K562 (cell line): ENCODE data around the gene PFN3. TPM values are rescaled to one million over a fixed set of nuclear protein-coding genes. Genes with fewer than 3 reads are reported as not detected.
A peak's percentile ranks its signal among the peaks of the same experiment; 100 is the strongest.

Source experiments
- ELF1 ChIP-seq: fragments of 200-800 bp; sonication (Bioruptor generic); IDR thresholded peaks from 2 replicates; pipeline ENCODE4 v1.6.1; 2016; ENCODE audit warnings: missing genetic modification characterization, missing compliant biosample characterization
- GTF2A2 ChIP-seq: IDR thresholded peaks from 2 replicates; pipeline ENCODE4 v1.6.1; 2016; ENCODE audit warnings: mild to moderate bottlenecking, missing genetic modification characterization, missing compliant biosample characterization
- KDM1A ChIP-seq, 2 experiments: fragments of 450-650 bp; IDR thresholded peaks; 2 replicates each; pipeline ENCODE4 v1.6.1; 2016; ENCODE audit warnings: mild to moderate bottlenecking in 2 of 2
- LCOR ChIP-seq: sonication (generic); formaldehyde crosslinking; IDR thresholded peaks from 2 replicates; pipeline ENCODE4 v1.8.0; 2022; ENCODE audit warnings: mild to moderate bottlenecking, missing genetic modification reagents
- MTA1 ChIP-seq: fragments of 450-650 bp; IDR thresholded peaks from 2 replicates; pipeline ENCODE4 v1.6.1; 2017; ENCODE audit warnings: borderline replicate concordance
- NR2F6 ChIP-seq: fragments of 450-650 bp; formaldehyde crosslinking; IDR thresholded peaks from 2 replicates; pipeline ENCODE4 v1.4.0; 2020; ENCODE audit warnings: mild to moderate bottlenecking
- RFX7 ChIP-seq: fragments of 250-450 bp; sonication (Bioruptor Pico); IDR thresholded peaks from 2 replicates; pipeline ENCODE4 v1.5.1; 2021; ENCODE audit warnings: mild to moderate bottlenecking
- ZNF263 ChIP-seq: sonication (generic); formaldehyde crosslinking; IDR thresholded peaks from 2 replicates; pipeline ENCODE4 v1.8.0; 2022; ENCODE audit warnings: mild to moderate bottlenecking, missing genetic modification reagents, borderline replicate concordance
- ZNF668 ChIP-seq: fragments of 250-450 bp; sonication (Bioruptor Pico); IDR thresholded peaks from 2 replicates; pipeline ENCODE4 v1.8.0; 2022; ENCODE audit warnings: mild to moderate bottlenecking, inconsistent platforms
- ZSCAN29 ChIP-seq: fragments of 450-650 bp; IDR thresholded peaks from 2 replicates; pipeline ENCODE4 v1.6.1; 2017
- polyA plus RNA-seq, 8 experiments: library from polyadenylated mRNA; depleted of rRNA in 4 of 8; stranded (reverse) in 5 of 8; unstranded in 3 of 8; fragments of >200 nt; fragmentation: Nextera tagmentation in 2 of 8; fragmentation: Illumina TruSeq in 1 of 8; extraction: Ambion mirVana in 2 of 8; extraction: Trizol in 1 of 8; gene quantifications; 2 replicates each; pipeline versions ENCODE4 v1.2.1 to v1.2.3, GENCODE V29; 2011 to 2014; ENCODE audit warnings: inconsistent platforms in 1 of 8, missing spikeins in 1 of 8
- total RNA-seq, 7 experiments: library from RNA; depleted of rRNA in 6 of 7; stranded (reverse); fragments of >200 nt in 6 of 7; fragmentation: Illumina TruSeq in 2 of 7; extraction: Trizol in 2 of 7; gene quantifications; 2 replicates each; pipeline versions ENCODE4 v1.2.1 to v1.2.3, GENCODE V29; 2011 to 2021; ENCODE audit warnings: low replicate concordance in 1 of 7
- TF ChIP-seq, protein P1 (sequence below): fragments of 250-450 bp; sonication (Bioruptor Pico); IDR thresholded peaks from 2 replicates; pipeline ENCODE4 v1.4.0; 2020; ENCODE audit warnings: borderline replicate concordance
- TF ChIP-seq, protein P2 (sequence below): fragments of 250-450 bp; sonication (Bioruptor Pico); IDR thresholded peaks from 2 replicates; pipeline ENCODE4 v1.5.0; 2021; ENCODE audit warnings: mild to moderate bottlenecking, moderate library complexity
- TF ChIP-seq, protein P3 (sequence below): fragments of 450-650 bp; IDR thresholded peaks from 2 replicates; pipeline ENCODE4 v1.6.1; 2016; ENCODE audit warnings: antibody characterized with exemption
- TF ChIP-seq, protein P4 (sequence below): conservative IDR thresholded peaks from 2 replicates; pipeline ENCODE4 v1.6.1; 2011; ENCODE audit warnings: low read depth, mild to moderate bottlenecking, low read length; ENCODE audit not compliant: control insufficient read depth
- TF ChIP-seq, protein P5 (sequence below): sonication (generic); formaldehyde crosslinking; IDR thresholded peaks from 2 replicates; pipeline ENCODE4 v1.8.0; 2022; ENCODE audit warnings: missing genetic modification reagents, mild to moderate bottlenecking, borderline replicate concordance

The PFN3 gene
- total and polyA plus RNA-seq, 9 of the 15 experiments (the other 6 are each of a cell fraction or from before 2014, with no cell fraction given), result not detected

DNA sequence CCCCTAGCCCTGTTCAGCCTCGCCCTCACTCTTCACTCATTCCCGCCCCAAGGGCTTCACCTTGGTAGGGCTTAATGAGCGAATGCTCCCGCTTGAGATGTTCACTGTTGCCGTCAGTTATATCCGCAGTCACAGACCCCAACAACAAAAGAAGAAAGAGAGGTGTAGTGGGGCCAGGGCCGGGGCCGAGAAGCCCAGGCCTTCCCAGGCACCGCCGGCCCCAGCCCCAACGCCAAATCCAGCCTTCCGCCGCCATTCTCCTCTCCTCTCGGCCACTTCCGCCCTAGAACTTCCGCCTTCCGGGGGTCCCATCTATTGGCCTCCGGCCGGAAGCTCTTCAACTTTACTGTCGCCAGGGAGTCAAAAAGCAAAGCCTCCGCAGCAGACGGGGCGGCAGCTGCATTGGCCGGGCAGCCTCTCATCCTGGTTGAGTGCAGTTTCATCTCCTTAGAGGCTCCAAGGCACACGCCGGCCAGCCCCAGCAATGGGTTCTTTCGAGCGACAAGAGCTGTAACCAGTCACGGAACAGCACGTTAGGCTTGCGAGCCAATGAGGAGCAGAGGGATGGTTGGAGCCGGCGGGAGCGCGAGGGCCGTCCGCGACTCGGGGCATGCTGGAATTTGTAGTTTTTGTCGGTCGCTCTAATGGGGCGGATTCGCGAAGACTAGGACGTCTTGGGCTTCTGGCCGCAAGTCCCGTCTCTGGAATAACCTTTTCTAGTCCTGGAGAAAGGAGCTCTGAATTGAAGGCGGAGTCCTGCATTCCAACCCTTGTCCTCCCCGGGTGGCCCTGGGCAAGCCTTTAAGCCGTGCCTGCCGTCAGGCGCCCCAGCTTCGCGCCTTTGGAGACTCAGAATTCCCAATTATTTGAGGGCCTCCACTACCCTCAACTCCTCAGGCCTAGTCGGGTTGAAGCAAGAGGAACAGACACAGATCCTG, 48.8 kb downstream of the PFN3 start, which contains the start of gene LMAN2 (continued):
- TF ChIP-seq ZNF263 (CRISPR knock-in tag) (peak; percentile 45; the same call in 1 of the 2 replicates), GTF2A2 (no peak), ZNF668 (CRISPR knock-in tag) (no peak), ELF1 (peak; percentile 100), ZSCAN29 (0 out of 2 replicates have a peak, but pooled peaks have one; percentile 21), MTA1 (peak; percentile 45; the same call in 1 of the 2 replicates), KDM1A (IDR thresholded peaks at IDR 0.05) (no peak), RFX7 (no peak), NR2F6 (CRISPR knock-in tag) (no peak), LCOR (CRISPR knock-in tag) (0 out of 2 replicates have a peak, but pooled peaks have one; percentile 91)
- TF ChIP-seq, protein P1, sequence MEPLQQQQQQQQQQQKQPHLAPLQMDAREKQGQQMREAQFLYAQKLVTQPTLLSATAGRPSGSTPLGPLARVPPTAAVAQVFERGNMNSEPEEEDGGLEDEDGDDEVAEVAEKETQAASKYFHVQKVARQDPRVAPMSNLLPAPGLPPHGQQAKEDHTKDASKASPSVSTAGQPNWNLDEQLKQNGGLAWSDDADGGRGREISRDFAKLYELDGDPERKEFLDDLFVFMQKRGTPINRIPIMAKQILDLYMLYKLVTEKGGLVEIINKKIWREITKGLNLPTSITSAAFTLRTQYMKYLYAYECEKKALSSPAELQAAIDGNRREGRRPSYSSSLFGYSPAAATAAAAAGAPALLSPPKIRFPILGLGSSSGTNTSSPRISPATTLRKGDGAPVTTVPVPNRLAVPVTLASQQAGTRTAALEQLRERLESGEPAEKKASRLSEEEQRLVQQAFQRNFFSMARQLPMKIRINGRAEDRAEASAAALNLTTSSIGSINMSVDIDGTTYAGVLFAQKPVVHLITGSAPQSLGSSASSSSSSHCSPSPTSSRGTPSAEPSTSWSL (CRISPR knock-in tag), result no peak
- TF ChIP-seq, protein P2, sequence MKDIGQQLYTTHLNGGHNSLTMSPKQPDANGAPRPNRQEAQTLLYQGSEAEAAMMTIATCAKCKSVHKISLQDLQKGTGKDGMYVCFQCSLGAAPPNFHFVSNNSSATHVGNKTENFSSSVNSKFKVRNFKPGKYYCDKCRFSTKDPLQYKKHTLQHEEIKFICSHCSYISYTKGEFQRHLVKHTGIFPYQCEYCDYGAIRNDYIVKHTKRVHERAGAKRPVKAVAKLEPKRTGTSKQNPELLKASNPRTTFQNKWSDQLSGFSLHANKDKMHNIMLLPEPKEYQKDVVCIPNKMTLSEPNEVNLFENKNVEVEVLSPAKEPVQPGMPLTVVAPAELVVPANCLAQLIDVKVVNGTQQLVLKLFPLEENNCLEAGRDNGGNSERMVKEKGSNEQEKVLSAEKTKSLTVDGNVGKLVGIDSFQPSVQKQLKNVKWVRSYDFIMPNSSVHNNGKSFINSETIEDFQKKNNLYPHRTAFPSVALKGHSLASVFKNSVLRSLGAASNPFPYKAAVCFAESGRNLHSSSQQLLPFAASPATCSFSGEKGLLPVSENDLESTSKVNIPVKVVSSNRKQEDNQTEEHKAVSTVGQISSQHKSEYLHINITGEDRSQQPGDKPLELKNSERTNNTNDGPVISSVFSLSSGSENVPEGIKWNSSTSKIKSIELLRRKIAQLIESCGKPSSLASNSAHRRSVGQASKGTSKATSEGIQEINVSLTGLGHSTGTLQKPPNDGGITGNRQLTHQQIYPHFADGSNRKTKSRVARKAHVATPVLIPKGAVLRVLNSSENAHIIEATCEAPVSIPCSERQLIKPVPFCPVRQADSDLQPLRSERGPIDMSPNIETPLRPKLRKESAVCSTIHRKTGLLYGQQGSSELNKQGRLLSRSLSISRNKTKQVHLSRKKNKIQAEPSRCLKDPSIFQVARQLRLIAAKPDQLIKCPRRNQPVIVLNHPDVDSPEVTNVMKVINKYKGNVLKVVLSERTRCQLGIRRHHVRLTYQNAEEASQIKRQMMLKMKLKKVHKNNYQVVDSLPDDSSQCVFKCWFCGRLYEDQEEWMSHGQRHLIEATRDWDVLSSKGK (CRISPR knock-in tag), result no peak
- TF ChIP-seq, protein P3, sequence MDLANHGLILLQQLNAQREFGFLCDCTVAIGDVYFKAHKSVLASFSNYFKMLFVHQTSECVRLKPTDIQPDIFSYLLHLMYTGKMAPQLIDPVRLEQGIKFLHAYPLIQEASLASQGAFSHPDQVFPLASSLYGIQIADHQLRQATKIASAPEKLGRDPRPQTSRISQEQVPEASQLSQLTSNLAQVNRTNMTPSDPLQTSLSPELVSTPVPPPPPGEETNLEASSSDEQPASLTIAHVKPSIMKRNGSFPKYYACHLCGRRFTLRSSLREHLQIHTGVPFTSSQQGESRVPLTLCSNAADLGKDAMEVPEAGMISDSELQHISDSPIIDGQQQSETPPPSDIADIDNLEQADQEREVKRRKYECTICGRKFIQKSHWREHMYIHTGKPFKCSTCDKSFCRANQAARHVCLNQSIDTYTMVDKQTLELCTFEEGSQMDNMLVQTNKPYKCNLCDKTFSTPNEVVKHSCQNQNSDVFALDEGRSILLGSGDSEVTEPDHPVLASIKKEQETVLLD, result no peak
- TF ChIP-seq, protein P4, sequence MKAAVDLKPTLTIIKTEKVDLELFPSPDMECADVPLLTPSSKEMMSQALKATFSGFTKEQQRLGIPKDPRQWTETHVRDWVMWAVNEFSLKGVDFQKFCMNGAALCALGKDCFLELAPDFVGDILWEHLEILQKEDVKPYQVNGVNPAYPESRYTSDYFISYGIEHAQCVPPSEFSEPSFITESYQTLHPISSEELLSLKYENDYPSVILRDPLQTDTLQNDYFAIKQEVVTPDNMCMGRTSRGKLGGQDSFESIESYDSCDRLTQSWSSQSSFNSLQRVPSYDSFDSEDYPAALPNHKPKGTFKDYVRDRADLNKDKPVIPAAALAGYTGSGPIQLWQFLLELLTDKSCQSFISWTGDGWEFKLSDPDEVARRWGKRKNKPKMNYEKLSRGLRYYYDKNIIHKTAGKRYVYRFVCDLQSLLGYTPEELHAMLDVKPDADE, result peak; percentile 88; the same call in 1 of the 2 replicates
- TF ChIP-seq, protein P5, sequence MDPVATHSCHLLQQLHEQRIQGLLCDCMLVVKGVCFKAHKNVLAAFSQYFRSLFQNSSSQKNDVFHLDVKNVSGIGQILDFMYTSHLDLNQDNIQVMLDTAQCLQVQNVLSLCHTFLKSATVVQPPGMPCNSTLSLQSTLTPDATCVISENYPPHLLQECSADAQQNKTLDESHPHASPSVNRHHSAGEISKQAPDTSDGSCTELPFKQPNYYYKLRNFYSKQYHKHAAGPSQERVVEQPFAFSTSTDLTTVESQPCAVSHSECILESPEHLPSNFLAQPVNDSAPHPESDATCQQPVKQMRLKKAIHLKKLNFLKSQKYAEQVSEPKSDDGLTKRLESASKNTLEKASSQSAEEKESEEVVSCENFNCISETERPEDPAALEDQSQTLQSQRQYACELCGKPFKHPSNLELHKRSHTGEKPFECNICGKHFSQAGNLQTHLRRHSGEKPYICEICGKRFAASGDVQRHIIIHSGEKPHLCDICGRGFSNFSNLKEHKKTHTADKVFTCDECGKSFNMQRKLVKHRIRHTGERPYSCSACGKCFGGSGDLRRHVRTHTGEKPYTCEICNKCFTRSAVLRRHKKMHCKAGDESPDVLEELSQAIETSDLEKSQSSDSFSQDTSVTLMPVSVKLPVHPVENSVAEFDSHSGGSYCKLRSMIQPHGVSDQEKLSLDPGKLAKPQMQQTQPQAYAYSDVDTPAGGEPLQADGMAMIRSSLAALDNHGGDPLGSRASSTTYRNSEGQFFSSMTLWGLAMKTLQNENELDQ (CRISPR knock-in tag), result 0 out of 2 replicates have a peak, but pooled peaks have one; percentile 57
